HG02981 (cell line): ENCODE data around the gene FDXACB1.

Experiments
- ATAC-seq: cut with Tn5 transposase; IDR thresholded peaks from one replicate; pipeline ENCODE4 v1.9.1; 2021; ENCODE audit warnings: mild to moderate bottlenecking, moderate library complexity; ENCODE audit not compliant: unreplicated experiment

FDXACB1 gene

DNA sequence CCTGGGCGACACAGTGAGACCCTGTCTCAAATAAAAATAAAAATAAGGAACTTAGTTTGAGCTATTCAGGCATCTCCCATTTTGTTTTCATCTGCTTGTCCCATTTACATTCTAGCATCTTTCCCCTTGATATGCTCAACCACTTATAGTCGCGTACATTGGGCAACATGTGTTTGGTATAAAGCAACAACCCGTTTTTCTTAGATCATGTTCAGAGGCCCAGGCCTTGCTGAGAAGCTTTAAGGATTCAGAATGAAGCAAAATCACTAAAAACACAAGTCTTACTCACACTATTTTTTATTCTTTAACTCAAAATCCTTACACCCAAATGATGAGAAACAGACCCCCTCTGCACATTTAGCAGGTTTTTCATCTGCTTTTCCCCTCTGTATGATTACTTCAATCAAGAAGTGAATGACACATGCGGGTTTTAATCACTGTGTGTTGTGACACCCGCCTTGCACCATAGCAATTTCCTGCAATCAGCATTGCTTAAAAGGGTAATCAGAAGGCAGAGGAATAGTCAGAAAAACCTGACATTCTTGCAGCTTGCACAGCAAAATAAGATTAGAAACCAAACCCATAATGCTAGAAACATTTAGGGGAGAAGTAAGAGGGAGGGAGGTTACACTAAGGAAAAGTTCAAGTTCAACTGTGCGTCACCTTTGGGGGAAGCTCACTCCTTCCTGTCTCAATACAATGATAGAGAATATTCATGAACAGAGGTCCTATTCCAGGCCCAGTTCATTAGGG lies 33.5 kb downstream of the FDXACB1 start:
- no peak for ATAC-seq

DNA sequence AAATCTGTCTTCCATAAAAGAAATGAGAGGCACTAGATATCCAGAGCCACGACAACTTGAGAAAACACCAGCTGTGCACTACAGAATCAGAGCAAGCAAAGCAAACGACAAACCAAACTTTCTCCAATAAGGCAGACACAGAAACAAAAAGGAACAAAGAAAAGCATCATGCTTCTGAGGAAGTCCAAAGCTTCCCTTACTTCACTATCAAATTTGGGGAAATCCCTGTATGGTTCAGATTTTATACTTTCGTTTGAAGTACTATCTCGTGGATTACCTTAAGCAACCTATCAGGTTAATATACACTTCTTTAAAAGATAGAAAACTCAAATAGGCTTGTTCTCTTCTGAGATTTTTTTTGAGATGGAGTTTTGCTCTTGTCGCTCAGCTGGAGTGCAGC lies 35.3 kb downstream of the FDXACB1 start:
- ATAC-seq, result no peak

GRCh38 chr11:111841370-111842053 lies 37.5 kb downstream of the FDXACB1 start:
- peak; percentile 53 for ATAC-seq

- ATAC-seq, result no peak
Observed at GRCh38 chr11:111840143-111840542, 38.8 kb downstream of the FDXACB1 start.

- no peak for ATAC-seq
Observed at GRCh38 chr11:111838054-111838453, 40.9 kb downstream of the FDXACB1 start.

DNA sequence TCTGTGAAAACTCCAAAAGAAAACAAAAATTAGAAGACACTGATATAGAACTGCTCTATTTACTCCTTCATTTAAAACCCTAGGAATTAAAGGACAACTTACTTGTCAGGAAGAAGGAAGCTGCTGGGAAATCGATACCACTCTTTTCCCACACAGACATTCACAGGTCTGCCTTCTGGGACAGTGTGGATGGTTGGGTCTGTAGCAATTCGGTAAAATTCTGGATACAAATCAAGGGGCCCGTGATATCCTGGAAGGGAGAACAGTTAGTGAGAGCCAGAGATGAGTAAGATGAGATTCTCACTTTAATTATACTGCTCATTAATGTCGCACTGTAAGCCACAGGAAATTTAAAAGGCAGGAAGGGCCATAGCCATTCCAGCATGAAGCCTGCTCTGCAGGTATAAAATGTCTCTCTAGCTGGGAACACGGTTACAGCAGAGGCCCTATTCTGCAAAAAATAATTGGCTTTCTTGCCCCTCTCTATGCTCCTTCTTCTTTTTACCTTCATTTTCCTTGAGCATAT lies 41.5 kb downstream of the FDXACB1 start:
- no peak for ATAC-seq

DNA sequence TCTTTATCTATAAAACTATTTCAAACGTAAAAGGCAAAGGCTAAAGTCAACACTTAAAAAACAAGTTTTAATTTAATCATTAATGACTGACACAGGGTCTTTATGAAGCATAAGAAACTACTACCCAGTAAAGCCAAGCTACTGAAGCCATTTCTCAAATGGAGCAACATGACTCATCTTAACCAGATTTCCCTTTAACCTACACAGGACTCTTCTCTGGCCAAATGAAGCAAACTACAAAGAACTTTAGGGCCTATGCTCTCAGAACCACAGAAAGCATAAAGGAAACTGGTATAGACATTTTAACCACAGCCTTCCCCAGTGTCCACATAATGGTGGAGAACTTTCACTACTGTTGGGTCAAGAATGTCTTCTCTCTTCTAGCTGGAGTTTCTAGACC lies 42.2 kb downstream of the FDXACB1 start:
- ATAC-seq, result peak; percentile 83

DNA sequence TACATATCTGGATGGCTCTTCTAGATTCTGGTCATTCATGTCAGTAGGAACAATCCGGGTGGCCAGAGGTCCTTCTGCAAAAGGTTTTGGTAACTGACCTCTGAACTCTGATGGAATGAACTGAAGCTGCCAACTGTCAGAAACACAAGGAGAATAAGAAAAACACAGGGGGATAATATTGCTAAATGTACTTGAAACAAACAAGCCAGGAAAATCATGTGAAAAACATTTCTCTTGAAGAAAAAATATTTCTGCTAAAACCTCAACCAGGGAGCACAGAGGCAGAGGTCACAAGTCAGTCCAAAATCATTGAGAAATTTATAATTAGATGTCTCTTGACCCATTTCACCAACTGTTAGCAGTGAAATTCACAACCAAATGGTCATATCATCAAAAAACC lies 42.8 kb downstream of the FDXACB1 start:
- ATAC-seq, result no peak

GRCh38 chr11:111835665-111836064 lies 43.3 kb downstream of the FDXACB1 start:
- no peak for ATAC-seq

DNA sequence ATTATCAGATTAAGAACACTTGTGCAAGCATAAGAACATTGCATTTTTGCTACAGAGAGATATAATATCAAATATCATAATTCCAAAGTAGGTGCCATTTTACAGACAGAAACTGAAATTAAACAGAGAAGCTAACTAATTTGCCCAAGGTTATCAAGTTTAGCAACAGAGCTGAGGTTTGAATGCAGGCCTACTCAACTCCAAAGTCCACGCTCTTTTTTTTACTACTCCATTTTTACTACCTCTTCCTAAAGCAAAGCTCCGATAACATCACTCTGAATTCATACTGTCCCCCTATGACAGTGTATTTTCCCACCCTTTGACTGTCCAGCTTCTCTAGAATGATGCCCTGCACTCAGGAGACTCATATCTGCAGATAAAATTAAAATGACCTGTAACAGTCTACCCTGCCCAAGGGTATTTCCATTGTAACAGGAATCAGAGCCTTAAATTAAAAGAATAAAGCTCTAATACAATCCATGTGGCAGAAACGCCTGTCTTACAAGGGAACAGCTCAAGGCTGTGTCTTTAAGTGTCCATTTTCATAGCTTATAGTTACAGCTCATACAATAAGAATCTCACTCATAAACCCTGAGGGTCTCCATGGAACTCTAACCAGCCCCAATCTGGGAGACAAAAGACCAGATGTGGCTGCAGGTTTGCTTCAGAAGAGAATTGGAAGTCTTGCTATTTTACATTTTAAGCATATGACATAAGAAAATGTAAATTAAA lies 44.4 kb downstream of the FDXACB1 start:
- ATAC-seq, result no peak

GRCh38 chr11:111833524-111833923 lies 45.4 kb downstream of the FDXACB1 start:
- ATAC-seq, result no peak

DNA sequence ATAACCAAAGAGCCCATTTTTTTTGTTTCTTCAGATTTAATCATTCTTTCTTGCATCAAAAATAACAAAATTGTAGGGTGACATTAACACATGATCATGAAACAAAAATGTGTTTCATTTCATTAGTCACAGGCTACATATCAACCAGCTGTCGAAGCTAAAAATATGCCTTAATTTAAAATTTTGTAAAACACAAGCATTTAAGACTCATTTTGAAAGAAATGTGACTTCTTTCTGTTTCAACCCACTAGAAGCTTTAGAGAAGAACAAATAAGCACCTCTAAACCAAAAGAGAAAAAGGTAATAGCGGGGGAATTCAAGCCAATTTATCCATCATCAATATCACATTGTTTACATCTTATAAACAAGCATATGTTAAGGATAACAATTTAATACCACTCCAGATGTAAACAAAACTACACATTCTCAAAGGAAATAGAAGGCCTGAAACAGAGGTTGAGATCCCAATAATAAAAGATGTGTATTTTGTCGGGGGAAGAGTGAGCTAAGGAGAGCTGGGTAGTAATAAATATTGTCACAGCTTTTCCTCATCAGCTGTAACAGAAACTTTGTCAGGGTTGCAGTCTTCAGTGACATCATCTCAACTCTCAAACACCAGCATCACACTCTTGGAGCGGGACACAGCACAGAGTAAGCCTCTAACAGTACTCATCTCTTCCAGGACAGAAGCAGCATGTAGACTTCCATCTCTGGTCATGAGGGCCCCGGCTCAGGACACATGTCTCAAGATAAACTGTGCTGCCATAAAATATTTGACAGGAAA lies 49.6 kb downstream of the FDXACB1 start:
- peak; percentile 64 for ATAC-seq

GRCh38 chr11:111826322-111826950 lies 52.5 kb downstream of the FDXACB1 start:
- no peak for ATAC-seq
